ENCODE measurements around the gene ZFYVE1. TPM values are rescaled to one million over a fixed set of nuclear protein-coding genes. Genes with fewer than 3 reads are reported as not detected.
A peak's percentile ranks its signal among the peaks of the same experiment; 100 is the strongest.

ZFYVE1 gene
- total and polyA plus RNA-seq, 2 donors (not counting 1 experiment from before 2014, with no cell fraction given), result 17.6 to 22.3 TPM

DNA sequence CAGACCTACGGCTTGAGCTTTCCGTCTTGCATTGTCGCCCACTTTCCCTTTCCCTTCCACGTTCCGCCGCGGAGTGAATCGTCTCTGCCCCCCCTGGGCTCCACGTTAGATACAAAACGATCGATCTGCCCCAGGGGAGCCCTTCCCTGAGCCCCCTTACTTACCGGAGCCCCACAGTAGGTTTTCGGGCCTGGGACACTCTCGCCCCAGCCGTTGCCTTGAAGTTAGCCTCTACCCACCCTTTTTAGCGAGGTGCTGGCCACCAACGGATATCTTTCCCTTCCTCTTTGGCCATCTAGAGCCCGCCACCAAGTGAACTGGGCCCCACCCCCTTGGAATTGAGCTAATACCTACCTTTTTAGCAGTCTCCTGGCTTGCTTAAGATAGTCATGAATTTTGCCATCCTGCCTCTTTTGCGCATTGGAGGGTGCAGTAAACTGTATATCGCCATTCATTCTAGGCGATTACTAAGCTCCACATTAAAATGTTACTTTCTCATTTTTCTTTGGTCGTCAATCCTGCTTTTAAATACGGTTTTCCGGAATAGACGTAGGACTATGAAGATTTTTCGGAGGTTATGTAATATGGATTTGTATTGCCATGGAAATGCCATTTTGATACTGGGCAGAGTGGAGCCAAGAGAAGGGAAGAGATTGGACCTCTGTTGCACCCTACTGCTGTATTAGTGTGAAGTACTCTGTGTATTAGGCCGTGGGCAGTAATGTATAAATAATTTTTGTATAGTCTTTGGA is 32.2 kb upstream of the ZFYVE1 start:
- Histone ChIP-seq H4K20me1 (ENCODE audit: control insufficient read depth, insufficient read depth, low read length, poor library complexity, severe bottlenecking) (peaks cover 7% of the 10 kb centered on the region), H3K4me1 (ENCODE audit: control insufficient read depth in 2 of 2, insufficient read depth in 2 of 2, low read length in 2 of 2) (peaks cover 25 to 28% of the 10 kb centered on the region in 2 donors), H3K4me3 (ENCODE audit: control extremely low read depth in 1 of 5, extremely low read depth in 1 of 5, insufficient read depth in 1 of 5, low read depth in 2 of 5, low read length in 4 of 5) (peak overlapping the region; percentile 77 to 94 (median 84)), H3K27me3 (replicated peaks in 1 of 4; ENCODE audit: control extremely low read depth in 1 of 4, control insufficient read depth in 3 of 4, insufficient read depth in 4 of 4, low read length in 3 of 4) (no peaks in the 10 kb centered on the region), H3K27ac (ENCODE audit: low read length in 2 of 2) (peak overlapping the region; percentile 84 to 91), H3K9me3 (ENCODE audit: control extremely low read depth in 1 of 3, control insufficient read depth in 2 of 3, insufficient read depth in 1 of 3, low read length in 2 of 3) (no peaks in the 10 kb centered on the region), H3K9ac (ENCODE audit: low read length) (peak overlapping the region; percentile 92), H3K36me3 (replicated peaks in 1 of 2; ENCODE audit: control extremely low read depth in 1 of 2, control insufficient read depth in 1 of 2, extremely low read depth in 1 of 2, insufficient read depth in 2 of 2, low read length in 1 of 2) (peaks cover 1 to 9% of the 10 kb centered on the region in 2 experiments), H3K79me2 (ENCODE audit: control insufficient read depth, insufficient read depth, low read length) (peaks cover 54% of the 10 kb centered on the region), H2AFZ (ENCODE audit: insufficient read depth, low read depth, low read length, poor library complexity, severe bottlenecking) (peak overlapping the region; percentile 93), H3K4me2 (replicated peaks; ENCODE audit: low read depth, low read length, poor library complexity, severe bottlenecking) (peak overlapping the region; percentile 88)
- TF ChIP-seq CTCF (IDR thresholded peaks at IDR 0.05), result no peak
- no peak for TF ChIP-seq EZH2 (IDR thresholded peaks at IDR 0.05; ENCODE audit: borderline replicate concordance, insufficient read depth, low read depth, low read length, poor library complexity, severe bottlenecking)
- Mint-ChIP-seq H3K9me3 (ENCODE audit: insufficient read depth) (no peaks in the 10 kb centered on the region), H3K4me1 (peaks cover 44% of the 10 kb centered on the region), H3K4me3 (no peak overlapping the region), H3K27ac (no peak overlapping the region), H3K27me3 (no peaks in the 10 kb centered on the region)
- ATAC-seq (ENCODE audit: low read depth) (no peak), DNase-seq (no peak)
- WGBS (ENCODE audit: insufficient coverage), result under 1% methylated on average over 23 of the region's 27 CpGs
- ChIA-PET CTCF (interaction anchor here (2.0 kb wide), 1 partner anchor 32 kb away, joined by 8 read pairs; the partner anchor contains the start of gene ZFYVE1), POLR2A (interaction anchor here (0.5 to 2.3 kb wide), 6 partner anchors 14 to 1026 kb away, joined by 3 to 15 read pairs (median 8); partner anchors contain the start of genes LIN52, PSEN1 and ZFYVE1)
- intact Hi-C loops (cut with micrococcal nuclease), result loop anchor here (1.0 to 5.0 kb wide), 5 partner anchors 32 to 1703 kb away; partner anchors contain the start of genes DCAF4, NUMB, PSEN1 and YLPM1
